Esophagus squamous epithelium (tissue), 4 donors: ENCODE measurements around the gene SERPINB7.

Experiments
- CTCF ChIP-seq, 6 experiments: fragments of 450-650 bp in 4 of 6; fragments of 200-600 bp in 2 of 6; sonication (generic) in 2 of 6; IDR thresholded peaks; one replicate each; pipeline ENCODE4 v1.5.1; 2016 to 2019; ENCODE audit warnings: antibody characterized with exemption in 6 of 6, mild to moderate bottlenecking in 4 of 6, moderate library complexity in 4 of 6
- POLR2A ChIP-seq, 4 donors: fragments of 450-650 bp; IDR thresholded peaks; one replicate each; pipeline ENCODE4 v1.6.1; 2017; ENCODE audit warnings: antibody characterized with exemption in 4 of 4, mild to moderate bottlenecking in 4 of 4, moderate library complexity in 3 of 4

- TF ChIP-seq CTCF (IDR thresholded peaks at IDR 0.05) (no peak), POLR2A (IDR thresholded peaks at IDR 0.05) (no peak)
Measured at GRCh38 chr18:63779386-63779785, 4.2 kb downstream of the SERPINB7 start.
